LNCaP clone FGC (cell line): ENCODE results near the gene TRIOBP.

Experiments
- DNase-seq: peaks from one replicate; pipeline ENCODE4 v3.0.0-alpha.2; 2011; ENCODE audit warnings: low read depth
- H3K4me3 ChIP-seq: 2 replicates; pipeline ENCODE4 v1.5.1; 2011; ENCODE audit warnings: mild to moderate bottlenecking, low read depth, low read length, control low read depth
- TF ChIP-seq, protein P1 (sequence below): IDR thresholded peaks from 2 replicates; pipeline ENCODE4 v1.5.1; 2012; ENCODE audit warnings: mild to moderate bottlenecking; ENCODE audit not compliant: control insufficient read depth, insufficient read depth; ENCODE audit errors: extremely low read depth

The TRIOBP gene

DNA sequence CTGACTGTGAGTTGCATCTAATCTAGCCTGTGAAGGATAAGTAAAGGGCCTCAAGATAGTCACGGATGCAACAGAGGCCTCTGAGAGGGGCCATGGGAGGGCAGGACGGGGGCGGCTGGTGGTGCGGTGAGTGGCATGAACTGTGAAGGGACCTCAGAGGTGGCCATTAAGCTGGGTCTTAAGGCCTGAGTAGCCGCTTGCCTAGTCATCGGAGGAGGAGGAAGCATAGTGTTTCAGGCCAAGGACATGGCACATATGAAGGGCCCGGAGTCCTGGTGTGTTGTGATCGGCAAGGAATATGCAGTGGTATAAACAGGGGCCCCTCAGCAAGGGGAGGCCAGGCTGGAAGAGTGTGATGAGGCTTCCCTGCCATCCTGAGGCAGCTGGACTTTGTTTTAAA, 51.8 kb downstream of the TRIOBP start:
- no peak overlapping the region for H3K4me3 ChIP-seq
- DNase-seq = no peak
- TF ChIP-seq, protein P1, sequence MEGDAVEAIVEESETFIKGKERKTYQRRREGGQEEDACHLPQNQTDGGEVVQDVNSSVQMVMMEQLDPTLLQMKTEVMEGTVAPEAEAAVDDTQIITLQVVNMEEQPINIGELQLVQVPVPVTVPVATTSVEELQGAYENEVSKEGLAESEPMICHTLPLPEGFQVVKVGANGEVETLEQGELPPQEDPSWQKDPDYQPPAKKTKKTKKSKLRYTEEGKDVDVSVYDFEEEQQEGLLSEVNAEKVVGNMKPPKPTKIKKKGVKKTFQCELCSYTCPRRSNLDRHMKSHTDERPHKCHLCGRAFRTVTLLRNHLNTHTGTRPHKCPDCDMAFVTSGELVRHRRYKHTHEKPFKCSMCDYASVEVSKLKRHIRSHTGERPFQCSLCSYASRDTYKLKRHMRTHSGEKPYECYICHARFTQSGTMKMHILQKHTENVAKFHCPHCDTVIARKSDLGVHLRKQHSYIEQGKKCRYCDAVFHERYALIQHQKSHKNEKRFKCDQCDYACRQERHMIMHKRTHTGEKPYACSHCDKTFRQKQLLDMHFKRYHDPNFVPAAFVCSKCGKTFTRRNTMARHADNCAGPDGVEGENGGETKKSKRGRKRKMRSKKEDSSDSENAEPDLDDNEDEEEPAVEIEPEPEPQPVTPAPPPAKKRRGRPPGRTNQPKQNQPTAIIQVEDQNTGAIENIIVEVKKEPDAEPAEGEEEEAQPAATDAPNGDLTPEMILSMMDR = no peak

DNA sequence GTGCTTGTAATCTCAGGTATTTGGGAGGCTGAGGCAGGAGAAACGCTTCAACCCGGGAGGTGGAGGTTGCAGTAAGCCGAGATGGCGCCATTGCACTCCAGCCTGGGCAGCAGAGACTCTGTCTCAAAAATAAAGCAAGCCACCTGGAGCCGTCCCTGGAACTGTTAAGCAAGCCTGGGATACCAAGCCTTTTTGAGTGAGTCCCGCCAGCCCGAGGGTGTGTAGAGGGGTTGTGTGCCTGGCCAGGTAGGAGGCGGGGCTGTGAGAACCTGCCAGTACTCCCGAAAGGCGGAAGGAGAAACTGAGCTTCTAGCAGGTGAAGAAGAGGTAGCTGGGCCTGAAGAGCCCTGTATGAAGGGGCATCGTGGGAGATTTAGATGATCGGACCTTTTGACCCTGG, 52.4 kb downstream of the TRIOBP start:
- TF ChIP-seq, protein P1 = no peak
- H3K4me3 ChIP-seq = no peak overlapping the region
- DNase-seq = no peak

DNA sequence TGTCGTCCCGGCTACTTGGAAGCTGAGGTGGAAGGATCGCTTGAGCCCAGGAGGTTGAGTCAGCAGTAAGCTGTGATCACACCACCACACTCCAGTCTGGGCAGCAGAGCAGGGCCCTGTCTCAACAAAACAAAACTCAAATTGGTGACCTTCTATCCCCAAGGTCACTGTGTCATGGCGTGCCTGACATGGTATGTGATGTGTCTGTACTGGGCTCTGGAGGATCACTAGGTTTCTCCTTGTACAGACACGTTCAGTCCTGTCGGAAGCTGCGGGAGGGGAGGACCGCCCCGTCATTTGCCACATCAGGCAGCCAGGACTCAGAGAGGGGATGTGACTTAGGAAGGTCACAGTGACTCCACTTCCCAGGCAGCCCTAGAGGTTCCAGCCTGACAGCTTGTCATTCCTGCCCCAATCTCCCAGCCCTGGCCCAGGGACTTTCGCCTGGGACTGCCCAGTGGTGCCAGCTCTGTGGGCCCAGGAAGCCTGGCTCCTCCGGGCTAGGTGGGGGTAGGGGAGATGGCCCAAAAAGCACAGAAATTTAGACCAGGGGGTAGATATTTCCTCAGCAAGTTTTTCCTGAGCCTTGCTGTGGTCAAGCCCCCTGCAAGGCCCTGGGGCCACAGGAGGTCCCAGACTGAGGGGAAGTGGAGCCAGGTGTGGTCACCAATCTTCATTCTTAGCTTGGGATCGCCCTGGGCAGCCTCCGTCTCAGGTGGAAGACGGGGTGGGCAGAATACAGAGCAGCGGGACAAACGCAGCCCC, 53.2 kb downstream of the TRIOBP start:
- TF ChIP-seq, protein P1 = no peak
- no peak overlapping the region for H3K4me3 ChIP-seq
- no peak for DNase-seq

DNA sequence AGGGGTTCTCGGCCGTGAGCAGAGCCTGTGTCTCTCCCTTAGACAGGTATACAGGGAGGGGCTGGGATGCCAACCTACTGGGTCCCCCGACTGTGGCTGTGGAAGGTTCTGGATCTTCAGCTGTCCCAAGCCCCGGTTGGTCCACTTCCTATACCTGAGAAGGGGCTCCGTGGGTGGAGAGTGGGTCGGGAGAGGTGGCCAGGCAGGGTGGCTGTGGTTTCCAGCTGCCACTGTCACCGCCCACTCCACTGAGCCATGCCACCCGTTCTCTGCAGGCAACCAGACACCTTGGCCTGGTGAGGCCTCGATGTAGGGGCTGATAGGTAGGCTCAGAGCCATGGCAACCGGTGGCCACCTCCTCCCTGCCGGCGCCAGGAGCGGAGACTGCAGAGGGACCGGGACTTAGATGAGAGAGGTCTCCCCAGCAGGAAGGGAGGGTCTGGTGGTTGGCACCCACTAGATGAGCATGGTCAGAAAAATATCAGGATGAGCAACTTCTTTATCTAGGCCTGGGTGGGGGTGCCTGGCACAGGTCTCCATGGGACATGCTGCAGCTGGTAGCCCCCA, 53.8 kb downstream of the TRIOBP start:
- TF ChIP-seq, protein P1 = no peak
- no peak overlapping the region for H3K4me3 ChIP-seq
- DNase-seq = no peak

DNA sequence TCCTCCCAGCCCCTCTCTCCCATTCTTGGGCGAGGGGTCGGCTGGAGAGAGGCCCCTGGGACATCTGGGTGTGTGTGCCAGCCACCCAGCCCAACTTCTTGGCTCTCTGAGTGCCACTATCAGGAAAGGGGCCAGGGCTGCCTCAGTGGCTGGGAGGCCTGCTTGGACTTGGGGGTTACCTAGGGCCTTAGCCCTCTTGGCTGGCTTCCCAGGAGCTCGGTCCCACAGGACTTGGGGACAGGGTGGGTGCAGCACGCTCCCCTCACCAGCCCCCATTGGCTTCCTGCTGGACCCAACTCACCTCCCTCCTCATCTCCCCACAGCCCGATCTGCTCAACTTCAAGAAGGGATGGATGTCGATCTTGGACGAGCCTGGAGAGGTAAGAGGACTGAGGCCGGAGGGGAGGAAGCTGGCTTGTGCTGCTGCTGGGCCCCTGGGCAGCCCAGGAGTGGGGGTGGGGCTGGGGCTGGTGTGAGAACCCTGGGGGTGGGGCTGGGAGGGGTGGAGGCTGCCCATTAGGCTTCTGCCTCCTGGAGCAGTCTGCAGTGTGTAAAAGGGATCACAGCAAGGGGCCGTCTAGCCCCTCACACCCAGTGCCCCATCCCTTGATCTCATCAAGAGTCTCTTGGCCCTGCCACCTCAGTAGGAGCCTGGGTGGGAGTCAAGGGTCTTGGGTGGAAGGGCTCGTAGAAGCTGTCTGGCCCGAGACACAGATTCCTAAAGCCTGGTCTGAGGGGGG, 54.8 kb downstream of the TRIOBP start:
- H3K4me3 ChIP-seq = no peak overlapping the region
- TF ChIP-seq, protein P1 = no peak

DNA sequence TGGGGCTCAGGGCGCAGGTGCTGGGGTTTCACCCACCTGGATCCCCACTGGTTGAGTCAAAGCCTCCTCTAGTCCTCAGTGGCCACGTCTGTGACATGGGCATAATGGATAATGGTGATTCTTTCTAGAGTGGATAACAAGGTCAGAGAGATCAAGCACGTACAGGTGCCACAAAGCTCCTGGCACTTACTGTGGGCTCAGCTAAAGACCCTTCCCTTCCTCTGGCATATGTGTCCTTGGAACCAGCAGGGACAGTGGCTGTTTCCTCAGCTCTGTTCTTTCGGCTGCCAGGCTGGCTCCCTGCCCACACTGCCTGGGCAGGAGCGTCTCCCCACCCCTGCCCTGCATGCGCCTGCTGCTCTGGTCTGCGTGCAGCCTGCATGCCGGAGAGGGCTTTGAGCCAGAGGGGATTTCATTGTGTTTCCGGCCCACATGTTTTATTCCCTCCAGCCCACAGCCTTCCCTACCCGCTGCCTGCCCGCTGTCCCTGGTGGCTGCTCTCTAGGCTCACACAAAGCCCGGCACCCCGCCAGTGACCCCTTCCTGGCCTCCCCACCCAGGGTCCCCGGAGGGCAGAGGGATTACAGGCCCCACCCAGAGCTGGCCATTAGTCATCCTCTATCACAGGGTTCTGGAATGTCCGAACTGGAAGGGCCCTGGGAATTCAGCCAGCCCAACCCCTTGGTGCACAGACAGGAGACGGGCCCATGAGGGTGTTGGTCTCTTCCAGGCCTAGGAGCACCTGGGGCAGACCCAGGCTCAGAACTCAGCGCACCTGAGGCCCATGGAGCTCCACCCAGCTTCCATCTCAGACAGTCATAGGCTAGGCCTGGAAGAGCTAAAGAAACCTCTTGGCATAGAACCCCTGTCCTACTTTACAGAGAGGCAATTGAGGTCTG, 55.6 kb downstream of the TRIOBP start:
- peak; percentile 83 for DNase-seq
- TF ChIP-seq, protein P1 = no peak
- H3K4me3 ChIP-seq = no peak overlapping the region

More for the DNA sequence above, 54.8 kb downstream of the TRIOBP start:
- no peak for DNase-seq
